SW 1271 (cell line): ENCODE data around the gene VGF.
"Not testable (repeated sequence)": the region's sequence is repeated elsewhere in the genome, so short reads cannot be mapped to it uniquely, and the experiment has no call there.

Experiments used
- DNase-seq, 2 experiments: peaks; one replicate each; lab custom pipeline; 2025; lab: John Stamatoyannopoulos, UW

The VGF gene

DNA sequence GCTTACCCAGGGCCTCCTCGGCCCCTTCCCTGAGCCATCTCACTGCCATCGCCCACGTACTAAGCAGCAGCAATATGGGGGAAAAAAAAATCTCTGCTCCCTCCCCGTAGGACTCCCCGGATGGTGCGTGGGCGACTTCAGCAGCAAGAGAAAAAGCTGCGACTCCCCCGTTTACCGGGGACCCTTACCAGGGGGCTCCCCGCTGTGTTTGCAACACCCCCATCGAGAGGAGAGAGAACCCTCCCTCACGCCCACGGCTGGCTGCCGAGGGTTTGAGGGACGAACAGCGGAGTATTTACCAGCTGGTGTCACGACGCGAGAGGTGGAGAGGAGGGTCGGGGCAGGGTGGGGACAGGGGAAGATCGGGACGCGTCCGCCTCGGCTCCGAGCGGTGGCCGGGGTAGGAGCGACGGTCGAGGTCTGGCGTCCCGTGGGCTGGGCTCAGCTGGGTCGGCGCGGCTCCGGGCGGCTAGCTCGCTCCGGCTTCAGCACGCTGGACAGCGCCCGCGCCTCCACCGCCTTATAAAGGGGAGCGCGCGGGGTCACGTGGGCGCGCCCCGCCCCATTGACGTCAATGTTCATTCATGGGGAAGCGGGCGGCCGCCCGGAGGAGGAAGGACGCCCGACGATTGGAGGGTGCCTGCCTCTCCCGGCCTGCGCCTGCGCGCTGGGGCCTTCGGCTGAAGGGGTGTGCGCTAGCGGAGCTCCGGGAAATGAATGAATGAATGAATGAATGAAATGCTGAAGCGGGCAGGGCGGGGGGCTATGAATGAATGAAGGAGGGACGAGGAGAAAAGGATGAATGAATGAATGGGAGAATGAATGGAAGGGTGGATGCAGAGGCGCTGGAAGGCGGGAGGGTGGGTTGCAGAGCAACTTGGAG lies at the start of gene VGF:
Gene VGF, minus strand, starts transcription at position 495 of the 883 bp plus-strand sequence. CDS start 726 bp downstream, outside the sequence.
- peak; percentile 86 to 88 for DNase-seq

DNA sequence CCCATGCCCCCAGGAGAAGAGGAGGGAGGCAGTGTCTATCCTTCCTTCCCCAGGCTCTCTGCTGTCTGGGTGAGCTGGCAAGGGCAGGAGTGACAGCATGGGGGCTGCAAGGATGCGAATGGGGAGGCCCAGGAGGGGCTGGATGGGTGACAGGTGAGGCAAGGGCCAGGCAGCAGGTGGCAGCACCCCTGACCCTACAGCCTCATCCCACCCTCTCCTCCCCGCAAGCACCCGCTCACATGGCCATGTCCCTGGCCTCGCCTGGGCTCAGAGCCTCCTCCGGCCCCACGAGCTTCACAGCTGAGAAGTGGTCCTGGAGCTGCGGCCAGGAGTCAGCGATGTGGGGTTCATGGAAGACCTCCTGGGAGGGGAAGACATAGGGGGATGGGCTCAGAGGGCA lies 46.6 kb upstream of the VGF start:
- no peak for DNase-seq

DNA sequence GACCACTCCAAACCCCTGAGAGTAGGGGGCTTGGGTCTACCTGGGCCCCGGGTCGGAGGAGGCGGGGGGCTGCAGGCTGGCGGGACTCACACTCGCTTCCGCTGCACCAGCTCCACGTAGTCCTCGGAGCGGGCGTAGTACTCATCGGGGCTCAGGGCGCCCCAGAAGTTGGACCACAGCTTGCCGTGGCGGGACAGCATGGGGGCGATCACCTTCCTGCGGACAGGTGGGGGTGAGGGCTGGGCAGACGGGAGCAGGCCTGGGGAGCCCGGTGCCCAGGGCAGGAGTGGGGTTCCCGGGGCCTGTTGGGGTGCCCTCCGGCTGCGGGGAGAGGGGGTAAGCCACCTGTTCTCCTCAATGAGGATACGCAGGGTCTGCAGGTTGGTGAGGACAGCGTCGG lies 46.1 kb upstream of the VGF start:
- no peak for DNase-seq

DNA sequence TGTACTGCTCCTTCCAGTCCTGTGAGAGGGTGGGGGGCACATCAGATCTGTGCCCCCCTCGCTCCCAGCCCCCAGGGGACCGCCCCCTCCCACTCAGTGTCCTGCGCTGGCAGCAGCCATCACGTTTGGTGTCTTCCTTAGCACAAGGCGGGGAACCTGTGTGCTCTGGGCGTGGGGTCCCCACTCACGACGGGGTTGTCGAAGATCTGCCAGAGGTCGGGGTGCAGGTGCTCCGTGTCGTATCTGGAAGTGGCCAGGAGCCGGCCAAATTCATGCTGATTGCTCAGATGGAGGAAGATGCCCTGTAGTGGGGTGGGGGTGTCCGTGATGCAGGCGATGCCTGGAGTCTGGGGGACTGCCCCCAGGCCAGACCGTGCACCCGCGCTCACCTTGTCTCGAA lies 44.8 kb upstream of the VGF start:
- DNase-seq, result no peak

DNA sequence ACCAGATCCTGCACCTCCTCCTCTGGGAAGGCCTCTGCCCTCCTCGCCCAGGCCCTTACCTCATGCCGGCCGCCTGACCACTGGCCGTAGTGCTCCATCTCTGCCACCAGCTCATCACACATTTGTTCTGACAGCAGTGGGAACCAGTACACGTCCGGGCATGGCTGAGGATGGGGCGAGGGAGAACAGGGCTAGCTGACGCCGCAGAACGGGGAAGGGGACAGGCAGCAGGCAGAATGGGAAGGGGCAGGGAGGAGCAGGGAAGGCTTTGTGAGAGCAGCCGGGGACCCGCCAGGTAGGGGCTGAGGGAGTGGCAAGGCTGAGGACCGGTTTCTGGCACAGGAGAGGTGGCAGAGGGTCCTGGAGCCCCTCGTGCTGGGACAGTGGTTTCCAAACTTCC lies 43.4 kb upstream of the VGF start:
- no peak for DNase-seq

DNA sequence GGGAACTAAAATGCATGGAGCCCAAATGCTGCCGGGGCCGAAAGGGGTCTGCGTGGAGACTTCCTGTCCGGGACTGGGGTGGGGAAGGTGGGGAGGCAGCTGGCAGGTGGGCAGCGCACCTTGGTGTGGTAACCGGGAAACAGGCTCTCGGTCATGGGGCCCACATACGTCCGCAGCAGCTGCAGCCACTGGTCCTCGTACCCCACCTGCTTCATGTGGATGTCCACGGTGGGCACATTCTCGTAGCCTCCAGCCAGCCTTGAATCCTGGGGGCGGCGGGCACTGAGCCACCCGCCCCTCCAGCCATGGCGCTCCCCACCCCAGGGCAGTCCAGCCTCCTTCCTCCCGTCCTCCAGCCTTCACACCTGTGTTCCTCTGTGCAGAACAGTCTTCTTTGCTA lies 42.1 kb upstream of the VGF start:
- DNase-seq, result no peak

DNA sequence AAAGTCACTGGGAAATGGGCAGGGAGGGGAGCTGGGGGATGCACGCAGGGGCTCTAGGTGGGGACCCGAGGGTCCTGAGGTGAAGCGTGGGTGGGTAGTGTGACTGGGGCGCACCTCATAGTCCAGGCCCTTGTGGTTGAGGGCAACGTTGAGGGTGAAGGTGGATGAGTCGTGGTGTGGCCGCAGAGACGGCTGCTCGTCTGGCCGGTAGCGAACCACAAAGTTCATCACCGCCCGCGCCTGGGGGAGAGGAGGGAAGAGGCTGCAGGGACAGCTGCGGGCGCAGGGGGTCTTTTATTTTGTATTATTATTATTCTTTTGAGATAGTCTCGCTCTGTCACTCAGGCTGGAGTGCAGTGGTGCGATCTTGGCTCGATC lies 41.3 kb upstream of the VGF start:
- DNase-seq, result no peak

DNA sequence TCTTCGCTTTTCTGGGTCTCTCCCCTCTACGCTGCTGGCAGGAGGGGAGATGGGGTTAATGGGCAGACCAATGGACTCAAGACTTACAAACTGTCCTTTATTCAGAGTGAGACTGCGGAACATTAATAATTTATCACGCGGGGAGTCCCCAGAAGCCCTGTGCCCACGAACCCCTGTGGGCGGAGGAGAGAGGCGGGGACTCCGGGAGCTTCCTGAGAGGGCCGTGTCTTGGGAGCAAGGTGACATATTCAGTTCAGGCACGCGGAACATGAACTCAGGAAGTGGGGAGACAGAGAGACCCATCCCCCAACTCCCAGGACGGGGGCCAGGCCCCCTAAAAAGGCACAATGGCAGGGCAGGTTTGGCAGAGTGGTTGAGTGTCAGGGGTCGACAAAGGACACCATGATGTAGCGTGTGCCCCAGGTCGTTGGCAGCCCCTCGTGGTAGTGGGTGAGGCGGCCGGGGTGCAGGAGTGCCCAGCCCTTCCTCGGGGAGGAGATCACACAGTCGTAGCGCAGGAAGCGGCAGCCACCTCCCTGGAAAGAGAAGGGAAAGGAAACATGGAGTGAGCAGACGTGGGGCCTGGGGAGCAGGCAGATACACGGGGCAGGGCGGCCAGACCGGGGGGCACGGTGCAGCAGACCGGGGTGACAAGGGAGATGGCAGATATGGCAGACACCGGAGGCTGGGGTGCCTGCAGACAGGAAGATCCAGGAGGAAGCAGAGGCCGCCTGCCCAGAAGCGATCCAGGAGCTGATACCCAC lies 40.7 kb upstream of the VGF start:
- no peak for DNase-seq

DNA sequence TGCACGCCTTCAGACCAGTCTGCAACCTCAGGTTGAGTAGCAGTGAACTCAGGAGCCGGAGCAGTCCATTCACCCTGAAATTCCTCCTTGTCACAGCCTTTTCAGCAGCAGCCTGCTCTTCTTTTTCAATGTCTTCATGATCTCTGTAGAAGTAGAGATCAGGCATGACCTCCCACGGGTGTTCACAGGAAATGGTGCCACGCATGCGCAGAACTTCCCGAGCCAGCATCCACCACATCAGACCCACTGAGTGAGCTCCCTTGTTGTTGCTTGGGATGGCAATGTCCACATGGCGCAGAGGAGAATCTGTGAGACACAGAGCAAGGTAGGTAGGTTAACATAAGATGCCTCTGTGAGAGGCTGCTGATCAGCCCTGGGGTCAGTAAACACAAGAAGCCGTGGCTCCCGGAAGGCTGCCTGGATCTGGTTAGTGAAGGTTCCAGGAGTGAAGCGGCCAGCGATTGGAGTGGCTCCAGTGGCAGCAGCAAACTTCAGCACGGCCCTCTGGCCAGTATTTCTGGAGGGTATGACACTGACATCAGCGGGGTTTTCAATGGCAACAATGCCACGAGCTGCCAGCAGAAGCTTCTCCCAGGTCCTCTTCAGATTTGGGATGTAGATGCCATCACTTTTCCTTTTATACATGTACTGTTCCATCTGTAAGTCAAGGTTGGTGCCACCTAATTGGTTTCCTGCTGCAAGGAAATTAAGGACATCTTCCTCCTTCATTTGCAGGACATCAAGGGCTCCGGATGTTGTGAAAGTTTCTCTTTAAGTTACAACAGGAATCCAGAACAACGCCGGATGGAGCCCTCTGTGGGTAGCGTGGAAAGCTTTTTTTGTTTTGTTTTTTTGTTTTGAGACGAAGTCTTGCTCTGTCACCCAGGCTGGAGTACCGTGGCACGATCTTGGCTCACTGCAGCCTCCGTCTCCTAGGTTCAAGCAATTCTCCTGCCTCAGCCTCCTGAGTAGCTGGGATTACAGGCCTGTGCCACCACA lies 38.7 kb upstream of the VGF start:
- not testable (repeated sequence) for DNase-seq

DNA sequence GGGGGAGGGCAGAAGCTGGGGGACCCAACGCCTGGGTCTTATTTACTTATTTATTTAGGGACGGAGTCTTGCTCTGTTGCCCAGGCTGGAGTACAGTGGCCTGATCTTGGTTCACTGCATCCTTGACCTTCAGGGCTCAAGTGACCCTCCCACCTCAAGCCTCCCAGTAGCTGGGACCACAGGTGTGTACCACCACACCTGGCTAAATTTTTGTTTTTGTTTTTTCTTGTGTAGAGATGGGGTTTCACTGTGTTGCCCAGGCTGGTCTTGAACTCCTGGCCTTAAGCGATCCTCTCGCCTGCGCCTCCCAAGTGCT lies 37.2 kb upstream of the VGF start:
- no peak for DNase-seq

DNA sequence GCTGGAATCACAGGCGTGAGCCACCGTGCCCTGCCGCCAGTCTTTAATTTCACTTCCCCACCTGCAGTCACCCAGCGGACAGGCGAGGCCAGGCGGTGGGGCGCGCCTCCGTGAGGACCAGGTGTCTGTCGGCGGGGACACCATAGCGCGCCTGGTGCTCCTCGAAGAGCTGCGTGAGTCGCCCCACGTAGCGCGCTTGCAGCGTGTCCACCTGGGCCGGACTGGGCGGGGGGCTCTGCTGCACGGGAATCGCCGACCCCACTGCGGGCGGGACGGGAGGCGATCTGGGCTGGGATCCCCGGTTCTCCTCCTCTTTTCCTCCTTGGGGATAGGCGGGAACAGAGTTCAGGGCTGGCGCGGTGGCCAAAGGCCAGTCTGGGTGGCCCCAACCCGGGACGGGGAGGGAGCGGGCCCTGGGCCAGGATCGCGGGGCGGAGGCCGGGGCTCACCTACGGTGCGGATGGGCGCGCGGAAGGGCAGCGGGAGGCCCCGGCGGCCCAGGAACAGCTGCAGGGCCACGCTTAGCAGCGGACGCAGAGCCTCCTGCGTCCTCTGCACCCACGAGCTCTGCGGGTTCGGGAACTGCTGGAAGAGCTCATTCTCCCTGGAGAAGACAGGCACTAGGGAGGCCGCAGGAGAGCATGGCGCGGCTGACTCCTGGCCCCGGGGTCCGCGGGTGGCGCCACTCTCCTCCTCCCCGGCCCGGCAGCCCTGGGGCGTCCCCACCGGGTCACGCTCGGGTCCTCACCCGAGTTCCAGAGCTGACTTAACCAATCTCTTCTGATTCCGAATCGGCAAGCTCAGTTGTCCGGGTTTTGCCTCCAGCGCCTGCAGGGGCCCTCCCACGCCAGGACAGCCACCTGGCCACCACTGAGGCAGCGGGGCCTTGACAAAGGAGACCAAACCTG lies 36.6 kb upstream of the VGF start:
- no peak for DNase-seq

DNA sequence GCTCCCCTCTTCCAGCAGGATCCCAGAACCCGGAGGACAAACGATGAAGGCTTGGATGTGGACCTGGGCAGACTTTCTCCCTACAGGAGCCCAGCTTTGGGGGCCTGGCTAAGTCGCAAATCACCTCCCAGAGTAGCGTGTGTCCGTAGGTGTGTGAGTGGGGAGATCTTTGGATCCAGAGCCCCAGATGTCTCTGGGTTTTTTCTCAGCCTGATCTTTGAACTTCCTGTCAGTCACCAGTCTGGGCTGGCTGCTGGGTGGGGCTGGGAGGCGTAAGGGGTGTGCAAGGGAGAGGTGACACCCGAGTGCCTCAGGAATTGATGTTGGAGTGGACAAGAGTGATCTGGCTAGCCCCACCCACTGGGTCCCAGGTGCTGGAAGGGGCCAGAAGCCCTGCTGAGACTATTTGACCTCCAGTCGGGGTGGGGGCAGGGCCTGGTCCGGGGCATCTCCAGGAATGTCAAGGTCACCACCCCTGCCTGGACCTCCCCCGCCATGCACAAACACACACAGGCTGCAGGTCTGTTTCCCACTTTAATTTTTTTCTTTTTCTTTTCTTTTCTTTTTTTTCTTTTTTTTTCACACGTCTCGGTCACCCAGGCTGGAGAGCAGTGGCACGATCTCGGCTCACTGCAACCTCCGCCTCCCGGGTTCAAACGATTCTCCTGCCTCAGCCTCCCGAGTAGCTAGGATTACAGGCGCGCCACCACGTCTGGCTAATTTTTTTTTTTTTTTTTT lies 35.7 kb upstream of the VGF start, which contains the start of gene MOGAT3:
Gene MOGAT3, minus strand, starts transcription at position 175 of the 738 bp plus-strand sequence. CDS start 182 bp downstream, outside the sequence.
- no peak for DNase-seq

DNA sequence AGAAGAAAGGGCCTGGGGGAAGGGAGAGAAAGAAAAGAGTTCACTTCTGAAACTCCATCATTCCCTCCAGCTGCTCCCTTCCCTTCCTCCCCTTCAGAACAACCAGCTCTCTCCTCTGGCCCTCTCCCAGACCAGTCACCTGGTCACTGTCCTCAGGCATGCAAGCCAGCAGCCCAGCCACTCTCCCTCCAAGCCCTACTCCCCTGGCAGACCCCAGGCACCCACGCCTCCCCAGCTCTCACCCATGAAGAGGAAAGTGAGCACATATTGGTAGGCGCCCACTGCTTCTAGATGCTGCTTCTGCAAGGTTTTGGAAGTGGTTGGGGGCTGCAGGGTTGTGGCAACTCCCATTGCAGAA lies 35.1 kb upstream of the VGF start:
- no peak for DNase-seq

DNA sequence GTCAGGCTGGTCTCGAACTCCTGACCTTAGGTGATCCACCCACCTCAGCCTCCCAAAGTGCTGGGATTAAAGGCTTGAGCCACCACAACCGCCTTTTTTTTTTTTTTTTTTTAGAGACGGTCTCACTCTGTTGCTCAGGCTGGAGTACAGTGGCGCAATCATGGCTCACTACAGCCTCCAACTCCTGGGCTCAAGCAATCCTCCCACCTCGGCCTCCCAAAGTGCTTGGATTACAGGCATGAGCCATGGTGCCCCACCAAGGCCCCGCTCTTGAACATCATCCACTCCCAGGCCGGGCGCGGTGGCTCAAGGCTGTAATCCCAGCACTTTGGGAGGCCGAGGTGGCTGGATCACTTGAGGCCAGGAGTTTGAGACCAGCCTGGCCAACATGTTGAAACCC lies 34.2 kb upstream of the VGF start:
- not testable (repeated sequence) for DNase-seq

DNA sequence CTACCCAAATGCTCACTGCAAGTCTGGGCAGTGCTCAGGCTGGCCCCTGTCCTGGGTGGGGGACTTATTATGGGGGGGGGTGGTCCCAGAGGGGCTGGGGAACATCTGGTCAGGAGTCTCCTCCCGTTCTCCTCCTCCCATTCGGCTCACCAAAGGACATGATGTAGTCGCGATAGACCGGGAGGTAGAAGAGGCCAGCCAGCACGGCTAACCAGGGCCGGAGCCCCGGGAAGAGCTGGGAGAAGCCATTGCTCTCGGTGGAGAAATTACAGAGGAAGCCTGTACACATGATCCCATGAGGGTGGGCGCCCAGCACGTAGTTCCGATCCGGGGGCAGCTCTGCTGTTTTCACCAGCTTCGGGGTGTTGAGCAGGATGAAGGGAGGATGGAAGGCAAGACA lies 33.1 kb upstream of the VGF start:
- DNase-seq, result no peak

DNA sequence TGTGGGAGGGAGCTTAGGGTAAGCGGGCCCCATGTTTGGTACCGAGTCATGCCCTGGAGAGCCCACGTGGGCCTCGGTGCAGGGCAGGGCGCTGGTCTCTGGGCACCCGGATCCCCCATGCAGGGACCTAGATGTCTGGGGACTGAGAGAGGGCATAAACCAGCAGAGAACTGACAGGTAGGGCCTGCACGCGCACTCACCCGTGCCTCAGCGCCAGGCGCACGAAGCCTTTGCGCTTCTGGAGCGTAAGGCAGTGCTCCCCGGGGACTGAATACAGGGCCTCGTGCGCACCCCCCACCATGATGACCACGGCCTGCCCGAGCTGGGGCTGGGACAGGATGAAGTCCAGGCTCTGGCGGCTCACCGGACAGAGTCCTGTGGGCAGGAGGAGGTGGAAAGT lies 32.6 kb upstream of the VGF start:
- DNase-seq, result no peak

DNA sequence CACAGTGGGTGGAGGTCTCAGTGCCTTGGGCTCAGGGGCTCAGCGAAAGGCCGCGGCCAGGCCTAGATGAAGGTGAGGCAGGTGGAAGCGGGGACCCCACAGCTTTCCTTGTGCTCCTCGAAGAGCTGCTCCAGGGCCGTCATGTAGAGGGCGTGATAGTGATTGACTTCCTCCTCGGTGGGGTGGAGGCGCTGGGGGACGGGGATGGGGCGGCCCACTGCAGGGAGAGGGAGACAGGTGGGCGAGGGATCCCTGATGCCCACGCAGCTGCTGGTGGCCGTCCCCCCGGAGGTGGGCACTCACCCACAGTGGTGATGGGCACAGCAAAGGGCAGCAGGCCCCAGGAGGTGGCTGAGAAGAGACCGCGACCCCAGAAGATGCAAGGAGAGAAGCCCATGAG lies 30.5 kb upstream of the VGF start:
- no peak for DNase-seq

DNA sequence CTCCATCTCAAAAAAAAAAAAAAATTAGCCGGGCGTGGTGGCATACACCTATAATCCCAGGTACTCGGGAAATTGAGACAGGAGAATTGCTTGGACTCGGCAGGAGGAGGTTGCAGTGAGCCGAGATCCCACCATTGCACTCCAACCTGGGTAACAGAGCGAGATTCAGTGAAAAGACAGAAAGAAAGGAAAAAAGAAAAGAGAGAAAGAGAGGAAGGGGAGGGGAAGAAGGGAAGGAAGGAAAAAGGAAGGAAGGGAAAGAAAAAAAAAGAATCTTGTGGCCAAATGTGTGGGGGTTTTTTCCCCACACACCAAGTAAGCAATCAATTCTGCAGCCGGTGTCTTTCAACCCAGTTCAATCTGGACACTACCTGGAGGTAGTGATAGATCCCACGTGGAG lies 23.7 kb upstream of the VGF start:
- no peak for DNase-seq

DNA sequence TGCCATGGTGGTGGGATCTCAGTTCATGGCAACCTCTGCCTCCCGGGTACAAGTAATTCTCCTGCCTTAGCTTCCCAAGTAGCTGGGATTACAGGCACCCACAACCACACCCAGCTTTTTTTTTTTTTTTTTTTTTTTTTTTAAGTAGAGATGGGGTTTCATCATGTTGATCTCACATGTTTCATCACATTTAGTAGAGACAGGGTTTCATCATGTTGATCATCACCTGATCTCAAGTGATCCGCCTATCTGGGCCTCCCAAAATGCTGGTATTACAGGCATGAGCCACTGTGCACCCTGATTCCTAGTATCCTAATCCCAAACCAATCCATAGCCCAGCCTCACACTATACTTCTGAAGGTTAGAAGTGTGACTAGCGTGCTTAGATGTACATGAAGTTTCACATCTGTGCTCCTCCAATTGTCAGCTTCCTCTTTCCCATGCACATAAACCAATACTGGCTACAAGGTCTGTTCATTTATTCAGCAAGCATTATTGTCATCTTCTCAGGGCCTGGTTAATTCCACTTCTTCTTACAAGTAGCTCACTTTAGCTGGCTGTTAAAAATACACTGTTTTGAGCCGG lies 21.6 kb upstream of the VGF start:
- no peak for DNase-seq

DNA sequence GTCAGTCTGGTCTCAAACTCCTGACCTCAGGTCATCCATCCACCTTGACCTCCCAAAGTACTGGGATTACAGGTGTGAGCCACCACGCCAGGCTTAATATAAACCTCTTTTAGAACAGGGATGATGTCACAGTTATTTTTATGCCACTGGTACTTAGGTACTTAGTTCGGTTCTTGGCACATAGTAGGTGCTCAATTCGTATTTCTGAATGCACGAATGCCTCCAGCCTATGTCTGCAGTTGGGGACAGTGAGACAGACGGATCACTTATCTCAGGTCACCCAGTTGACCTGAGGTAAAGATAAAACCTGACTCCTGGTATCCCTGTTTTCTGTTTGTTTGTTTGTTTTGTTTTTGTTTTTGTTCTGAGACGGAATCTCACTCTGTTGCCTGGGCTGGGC lies 20.8 kb upstream of the VGF start:
- DNase-seq, result no peak
